Suprapubic skin (tissue), 4 donors: ENCODE measurements around the gene SLC39A7. TPM values are rescaled to one million over a fixed set of nuclear protein-coding genes. Genes with fewer than 3 reads are reported as not detected.

Source experiments
- DNase-seq, 2 donors: peaks; one replicate each; pipeline ENCODE4 v3.0.0-alpha.2; 2019; ENCODE audit warnings: low spot score in 2 of 2
- H3K27ac ChIP-seq: fragments of 200-600 bp; sonication (generic); one replicate; pipeline ENCODE4 v1.5.1; 2019
- H3K27me3 ChIP-seq: fragments of 200-600 bp; sonication (generic); one replicate; pipeline ENCODE4 v1.5.1; 2019
- H3K36me3 ChIP-seq: fragments of 200-600 bp; sonication (generic); one replicate; pipeline ENCODE4 v1.5.1; 2019
- H3K4me1 ChIP-seq: fragments of 200-600 bp; sonication (generic); one replicate; pipeline ENCODE4 v1.5.1; 2019
- H3K4me3 ChIP-seq: fragments of 200-600 bp; sonication (generic); one replicate; pipeline ENCODE4 v1.5.1; 2019; ENCODE audit warnings: mild to moderate bottlenecking
- H3K9me3 ChIP-seq: fragments of 200-600 bp; sonication (generic); one replicate; pipeline ENCODE4 v1.5.1; 2019
- EP300 ChIP-seq: sonication (generic); formaldehyde crosslinking; IDR thresholded peaks from one replicate; pipeline ENCODE4 v1.6.1; 2017; ENCODE audit warnings: antibody characterized with exemption
- POLR2A ChIP-seq, 2 donors: fragments of 450-650 bp; IDR thresholded peaks; one replicate each; pipeline ENCODE4 v1.6.1; 2017; ENCODE audit warnings: antibody characterized with exemption in 2 of 2, mild to moderate bottlenecking in 2 of 2, moderate library complexity in 2 of 2
- POLR2AphosphoS5 ChIP-seq, 3 donors: sonication (generic); formaldehyde crosslinking; IDR thresholded peaks; one replicate each; pipeline ENCODE4 v1.6.1; 2017; ENCODE audit warnings: antibody characterized with exemption in 3 of 3
- WGBS: methylation state at CpG from one replicate; pipeline ENCODE4 v1.1.5; 2018; 5-methylcytosine and 5-hydroxymethylcytosine counted together
- total RNA-seq, 4 donors: library from RNA; depleted of rRNA; stranded (reverse); fragments of >200 nt; gene quantifications; one replicate each; pipeline ENCODE4 v1.1.0, GENCODE V29; 2016
- TF ChIP-seq, protein P1 (sequence below), 2 donors: fragments of 200-600 bp in 1 of 2; fragments of 450-650 bp in 1 of 2; sonication (generic) in 1 of 2; IDR thresholded peaks; one replicate each; pipeline ENCODE4 v1.5.1; 2016 to 2019; ENCODE audit warnings: antibody characterized with exemption in 2 of 2, mild to moderate bottlenecking in 1 of 2, moderate library complexity in 1 of 2

Gene SLC39A7, protein sequence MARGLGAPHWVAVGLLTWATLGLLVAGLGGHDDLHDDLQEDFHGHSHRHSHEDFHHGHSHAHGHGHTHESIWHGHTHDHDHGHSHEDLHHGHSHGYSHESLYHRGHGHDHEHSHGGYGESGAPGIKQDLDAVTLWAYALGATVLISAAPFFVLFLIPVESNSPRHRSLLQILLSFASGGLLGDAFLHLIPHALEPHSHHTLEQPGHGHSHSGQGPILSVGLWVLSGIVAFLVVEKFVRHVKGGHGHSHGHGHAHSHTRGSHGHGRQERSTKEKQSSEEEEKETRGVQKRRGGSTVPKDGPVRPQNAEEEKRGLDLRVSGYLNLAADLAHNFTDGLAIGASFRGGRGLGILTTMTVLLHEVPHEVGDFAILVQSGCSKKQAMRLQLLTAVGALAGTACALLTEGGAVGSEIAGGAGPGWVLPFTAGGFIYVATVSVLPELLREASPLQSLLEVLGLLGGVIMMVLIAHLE
- 10 to 100 TPM; 29.3 to 46.3 (median 41.9) TPM for total RNA-seq

DNA sequence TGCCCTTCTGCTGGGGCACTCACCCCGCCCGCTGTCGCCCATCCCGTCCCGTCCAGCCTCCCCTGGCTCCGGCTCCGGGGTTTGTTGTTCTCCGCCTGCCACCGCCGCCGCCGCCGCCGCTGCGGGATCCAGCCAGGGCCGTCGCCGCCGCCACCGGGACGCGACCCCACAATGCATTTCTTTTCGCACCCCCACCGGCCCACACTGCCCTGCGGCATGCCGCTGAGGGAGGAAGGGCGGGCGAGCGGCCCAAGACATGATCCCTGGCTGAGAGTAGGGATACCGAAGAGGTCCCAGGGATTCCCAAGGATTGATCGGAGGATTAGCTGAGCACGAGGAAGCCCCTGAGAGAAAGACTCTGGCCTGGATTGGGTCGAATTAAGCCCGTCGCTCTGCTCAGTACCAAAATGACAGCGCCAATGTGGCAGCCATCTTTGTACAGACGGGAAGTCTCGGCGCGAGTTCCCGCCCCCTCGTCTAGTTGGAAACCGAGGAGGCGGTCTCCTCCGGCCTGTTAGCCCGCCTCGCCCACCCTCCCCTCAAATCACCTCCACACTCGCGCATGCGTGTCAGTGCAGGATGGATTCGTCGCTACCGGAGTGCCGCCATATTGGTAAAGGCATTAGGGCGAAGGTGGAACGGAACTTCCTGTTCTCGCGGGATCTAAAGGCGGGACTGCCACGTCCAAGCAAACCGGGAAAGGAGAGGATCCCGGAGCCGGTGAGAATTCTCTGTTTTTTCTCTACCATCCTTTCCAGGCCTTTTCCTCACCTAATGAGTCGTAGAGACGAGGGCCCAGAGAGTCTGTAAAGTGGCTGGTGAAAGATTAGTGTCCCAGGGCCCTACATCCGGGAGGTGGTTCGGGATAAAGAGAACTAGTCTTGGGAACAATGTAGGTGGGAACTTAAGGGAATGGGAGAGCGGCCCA lies at the start of gene SLC39A7, which contains the start of gene RXRB:
Gene SLC39A7 (plus strand): TSS at position 649 of the 928 bp plus-strand sequence. CDS start 379 bp downstream, outside the sequence.
Gene RXRB (minus strand): TSS at position 447 of the 928 bp plus-strand sequence. CDS start 189 bp downstream, at position 258.
- peak within 1 kb of the TSS; percentile 77 for H3K4me3 ChIP-seq
- TF ChIP-seq EP300 (no peak), POLR2A (IDR thresholded peaks at IDR 0.05) (peak; percentile 46 to 73), POLR2AphosphoS5 (IDR thresholded peaks at IDR 0.05) (peak; percentile 52 to 67 (median 58))
- no peaks in the 10 kb centered on the region for H3K9me3 ChIP-seq
- H3K4me1 ChIP-seq: peaks cover 63% of the 10 kb centered on the region
- WGBS: under 1% methylated on average over 50 of the region's 68 CpGs
- peaks cover 32% of the 10 kb centered on the region for H3K36me3 ChIP-seq
- DNase-seq: peak; percentile 100
- no peaks in the 10 kb centered on the region for H3K27me3 ChIP-seq
- H3K27ac ChIP-seq: peak within 1 kb of the TSS; percentile 96

DNA sequence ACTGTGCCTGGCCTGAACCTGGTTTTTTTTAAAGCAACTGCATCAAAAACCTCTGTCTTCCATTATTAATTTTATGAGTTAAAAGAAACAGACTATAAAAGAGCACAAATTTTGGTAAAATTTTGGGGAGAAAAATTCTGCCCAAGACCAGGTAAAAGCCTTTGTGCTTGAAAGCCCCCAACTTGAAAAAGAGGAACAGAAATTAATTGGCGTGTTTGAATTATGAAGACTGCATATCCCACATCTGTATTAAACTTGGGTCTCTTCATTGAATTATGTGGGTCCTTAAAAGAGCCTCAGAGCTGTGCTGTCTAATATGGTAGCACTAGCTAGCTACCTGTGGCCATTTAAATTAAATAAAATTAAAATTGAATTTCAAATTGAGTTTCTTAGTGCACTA lies 49.6 kb upstream of the SLC39A7 start:
- Histone ChIP-seq H3K4me1 (peaks cover 3% of the 10 kb centered on the region), H3K36me3 (no peaks in the 10 kb centered on the region), H3K4me3 (no peak overlapping the region), H3K9me3 (peaks cover 5% of the 10 kb centered on the region), H3K27me3 (peaks cover 8% of the 10 kb centered on the region), H3K27ac (no peak overlapping the region)
- 86% methylated on average over 1 of the region's 1 CpG for WGBS
- DNase-seq: no peak
- TF ChIP-seq POLR2AphosphoS5 (IDR thresholded peaks at IDR 0.05) (no peak), POLR2A (IDR thresholded peaks at IDR 0.05) (no peak), EP300 (no peak)
- TF ChIP-seq, protein P1, sequence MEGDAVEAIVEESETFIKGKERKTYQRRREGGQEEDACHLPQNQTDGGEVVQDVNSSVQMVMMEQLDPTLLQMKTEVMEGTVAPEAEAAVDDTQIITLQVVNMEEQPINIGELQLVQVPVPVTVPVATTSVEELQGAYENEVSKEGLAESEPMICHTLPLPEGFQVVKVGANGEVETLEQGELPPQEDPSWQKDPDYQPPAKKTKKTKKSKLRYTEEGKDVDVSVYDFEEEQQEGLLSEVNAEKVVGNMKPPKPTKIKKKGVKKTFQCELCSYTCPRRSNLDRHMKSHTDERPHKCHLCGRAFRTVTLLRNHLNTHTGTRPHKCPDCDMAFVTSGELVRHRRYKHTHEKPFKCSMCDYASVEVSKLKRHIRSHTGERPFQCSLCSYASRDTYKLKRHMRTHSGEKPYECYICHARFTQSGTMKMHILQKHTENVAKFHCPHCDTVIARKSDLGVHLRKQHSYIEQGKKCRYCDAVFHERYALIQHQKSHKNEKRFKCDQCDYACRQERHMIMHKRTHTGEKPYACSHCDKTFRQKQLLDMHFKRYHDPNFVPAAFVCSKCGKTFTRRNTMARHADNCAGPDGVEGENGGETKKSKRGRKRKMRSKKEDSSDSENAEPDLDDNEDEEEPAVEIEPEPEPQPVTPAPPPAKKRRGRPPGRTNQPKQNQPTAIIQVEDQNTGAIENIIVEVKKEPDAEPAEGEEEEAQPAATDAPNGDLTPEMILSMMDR (IDR thresholded peaks at IDR 0.05): no peak

DNA sequence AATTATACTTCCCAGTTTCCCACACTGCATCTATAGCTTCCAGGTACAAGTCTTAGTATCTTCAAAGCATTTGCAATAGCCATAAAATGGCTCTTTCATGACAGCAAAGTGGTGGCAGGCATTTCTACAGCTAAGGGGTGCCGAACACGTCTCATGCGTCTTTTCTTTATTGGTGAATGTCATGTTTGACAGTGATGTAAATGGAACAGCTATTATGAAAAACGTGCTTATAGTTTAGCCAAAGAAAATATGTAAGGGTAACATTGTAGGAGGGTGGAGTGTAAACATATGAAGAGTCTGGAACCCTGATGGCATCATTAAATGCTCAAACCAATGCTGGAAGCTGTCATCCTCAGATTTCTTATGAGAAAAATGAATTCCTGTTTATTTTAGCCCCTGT lies 46.3 kb upstream of the SLC39A7 start:
- TF ChIP-seq, protein P1 (IDR thresholded peaks at IDR 0.05): no peak
- TF ChIP-seq POLR2A (IDR thresholded peaks at IDR 0.05) (no peak), POLR2AphosphoS5 (IDR thresholded peaks at IDR 0.05) (no peak), EP300 (no peak)
- peaks cover 2% of the 10 kb centered on the region for H3K27me3 ChIP-seq
- no peak overlapping the region for H3K4me3 ChIP-seq
- peaks cover 5% of the 10 kb centered on the region for H3K9me3 ChIP-seq
- H3K27ac ChIP-seq: no peak overlapping the region
- WGBS: 55% methylated on average over 4 of the region's 4 CpGs
- no peaks in the 10 kb centered on the region for H3K4me1 ChIP-seq
- no peak for DNase-seq
- no peaks in the 10 kb centered on the region for H3K36me3 ChIP-seq

DNA sequence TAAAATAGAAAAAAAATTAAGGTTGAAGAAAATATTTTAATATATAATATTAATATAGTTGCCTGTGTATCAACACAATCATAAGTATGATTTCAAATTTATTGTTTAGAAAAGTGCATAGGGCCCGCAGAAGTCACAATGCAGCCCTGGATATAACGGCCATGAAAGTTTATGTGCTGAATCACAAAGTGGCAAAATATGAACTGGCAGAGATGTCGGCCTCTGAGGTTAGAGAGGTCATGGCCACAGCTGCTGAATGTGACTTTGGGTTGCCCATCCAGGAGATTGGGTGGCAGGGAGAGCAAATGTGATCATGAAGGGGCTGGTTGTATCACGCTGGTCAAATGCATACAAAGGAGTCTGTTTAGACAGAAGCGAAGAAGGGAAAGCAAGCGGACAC lies 44.1 kb upstream of the SLC39A7 start:
- Histone ChIP-seq H3K27ac (no peak overlapping the region), H3K27me3 (no peaks in the 10 kb centered on the region), H3K36me3 (no peaks in the 10 kb centered on the region), H3K4me1 (peaks cover 11% of the 10 kb centered on the region), H3K4me3 (no peak overlapping the region), H3K9me3 (peaks cover 4% of the 10 kb centered on the region)
- TF ChIP-seq, protein P1 (IDR thresholded peaks at IDR 0.05): no peak
- 74% methylated on average over 6 of the region's 6 CpGs for WGBS
- no peak for DNase-seq

DNA sequence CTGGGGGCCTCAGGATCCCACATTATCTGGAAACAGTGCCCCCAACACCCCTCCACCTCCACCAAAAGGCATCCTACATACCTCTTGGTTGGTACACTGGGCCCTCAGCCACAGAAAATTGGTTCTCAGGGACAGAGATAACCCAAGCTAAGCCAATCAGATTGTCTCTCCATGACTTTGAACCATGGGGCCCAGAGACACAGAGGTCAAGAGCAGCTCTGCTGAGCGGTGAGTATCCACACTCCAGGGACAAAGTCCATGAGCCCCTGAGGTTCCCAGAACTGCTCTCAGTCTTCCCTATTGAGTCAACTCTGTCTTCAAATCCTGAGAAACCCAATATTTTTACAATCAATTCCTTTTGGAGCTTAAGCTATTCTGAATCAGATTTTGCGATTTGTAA lies 43.7 kb upstream of the SLC39A7 start:
- 90% methylated on average over 2 of the region's 2 CpGs for WGBS
- H3K4me3 ChIP-seq: no peak overlapping the region
- TF ChIP-seq, protein P1 (IDR thresholded peaks at IDR 0.05): no peak
- TF ChIP-seq EP300: no peak
- no peak for TF ChIP-seq POLR2AphosphoS5 (IDR thresholded peaks at IDR 0.05)
- TF ChIP-seq POLR2A (IDR thresholded peaks at IDR 0.05): no peak
- no peaks in the 10 kb centered on the region for H3K36me3 ChIP-seq
- H3K4me1 ChIP-seq: peaks cover 14% of the 10 kb centered on the region
- H3K27ac ChIP-seq: no peak overlapping the region
- H3K27me3 ChIP-seq: no peaks in the 10 kb centered on the region
- DNase-seq: no peak
- H3K9me3 ChIP-seq: peaks cover under 1% of the 10 kb centered on the region
